AG04449 (cell line): ENCODE measurements around the gene EID1.

Experiments used
- CTCF ChIA-PET: fragments of 350-600 bp; formaldehyde crosslinking; extraction: SDS; loops from one replicate; lab custom pipeline; 2021; ENCODE audit warnings: antibody characterized with exemption; lab: Yijun Ruan, JAX
- POLR2A ChIA-PET: fragments of 400-600, 350-600 bp; formaldehyde crosslinking; extraction: SDS; loops from one replicate; lab custom pipeline; 2020; ENCODE audit warnings: antibody characterized with exemption, inconsistent platforms; lab: Yijun Ruan, JAX
- DNase-seq: peaks from one replicate; pipeline ENCODE4 v3.0.0-alpha.2; 2010; ENCODE audit warnings: low read depth, low spot score
- H3K4me3 ChIP-seq: 2 replicates; pipeline ENCODE4 v1.5.1; 2011; ENCODE audit warnings: low read depth, mild to moderate bottlenecking, control low read depth, low read length
- CTCF ChIP-seq: IDR thresholded peaks from one replicate; pipeline ENCODE4 v1.5.1; 2011; ENCODE audit warnings: mild to moderate bottlenecking, moderate library complexity, low read length, control low read depth, inconsistent platforms; ENCODE audit not compliant: insufficient read depth; ENCODE audit errors: missing control alignments

Gene EID1

GRCh38 chr15:48893311-48893710 lies 15.4 kb downstream of the EID1 start:
- TF ChIP-seq CTCF: no peak
- DNase-seq: no peak
- ChIA-PET CTCF (no interaction called here), POLR2A (no interaction called here)
- no peak overlapping the region for H3K4me3 ChIP-seq

- no peak for TF ChIP-seq CTCF
- DNase-seq: no peak
- peak overlapping the region; percentile 28 for H3K4me3 ChIP-seq
- ChIA-PET POLR2A (interaction anchor here (0.5 to 0.9 kb wide), 2 partner anchors 9 to 65 kb away, joined by 3 read pairs; no protein-coding TSS in a partner anchor), CTCF (no interaction called here)
Observed at GRCh38 chr15:48896869-48897814, 19.2 kb downstream of the EID1 start.

GRCh38 chr15:48898032-48898431 lies 20.1 kb downstream of the EID1 start:
- DNase-seq: no peak
- POLR2A ChIA-PET: no interaction called here
- H3K4me3 ChIP-seq: no peak overlapping the region
- CTCF ChIA-PET: no interaction called here
- no peak for TF ChIP-seq CTCF

GRCh38 chr15:48898446-48898845 lies 20.5 kb downstream of the EID1 start:
- no peak overlapping the region for H3K4me3 ChIP-seq
- ChIA-PET POLR2A (no interaction called here), CTCF (no interaction called here)
- DNase-seq: no peak
- no peak for TF ChIP-seq CTCF

GRCh38 chr15:48899793-48900192 lies 21.9 kb downstream of the EID1 start:
- ChIA-PET CTCF (no interaction called here), POLR2A (no interaction called here)
- no peak overlapping the region for H3K4me3 ChIP-seq
- DNase-seq: no peak
- TF ChIP-seq CTCF: no peak

- no peak for DNase-seq
- TF ChIP-seq CTCF: no peak
- CTCF ChIA-PET: no interaction called here
- POLR2A ChIA-PET: no interaction called here
- H3K4me3 ChIP-seq: no peak overlapping the region
Observed at GRCh38 chr15:48904758-48905157, 26.8 kb downstream of the EID1 start.
